ENCODE data around the gene XYLT1. TPM values are rescaled to one million over a fixed set of nuclear protein-coding genes. Genes with fewer than 3 reads are reported as not detected.

The XYLT1 gene
- total and polyA plus RNA-seq, 2 of the 4 experiments (the other 2 are of a cell fraction) = 9.0 to 12.7 TPM

- H4K8ac ChIP-seq (ENCODE audit: low read depth in 2 of 2, low read length in 2 of 2) = no peak overlapping the region
- H3K56ac ChIP-seq (ENCODE audit: extremely low read depth, insufficient read depth, low read length) = no peak overlapping the region
- no peaks in the 10 kb centered on the region for H3K36me3 ChIP-seq (ENCODE audit: control insufficient read depth, insufficient read depth, low read length)
- no peak overlapping the region for H2BK15ac ChIP-seq (ENCODE audit: low read depth, low read length)
- intact Hi-C loops (cut with micrococcal nuclease) (no loop called here), dilution Hi-C loops (cut with HindIII; ENCODE audit: low sequenced_read_pairs, unreplicated experiment) (no loop called here), in situ Hi-C loops (cut with MboI; ENCODE audit: low sequenced_read_pairs) (no loop called here)
- H4K20me1 ChIP-seq (ENCODE audit: insufficient read depth, low read length) = 0 out of 2 replicates have a peak, but pooled peaks cover 4% of the 10 kb centered on the region
- H3K4me3 ChIP-seq (ENCODE audit: insufficient read depth, low read depth, low read length) = no peak overlapping the region
- BruUV-seq (replicated peaks) = no TSS peak
- H3K4me1 ChIP-seq (ENCODE audit: control insufficient read depth, insufficient read depth, low read length) = no peaks in the 10 kb centered on the region
- peaks cover 0 to 10% of the 10 kb centered on the region in 2 experiments; a peak in 1 of 4 replicates for H3K79me1 ChIP-seq (ENCODE audit: low read depth in 1 of 2, low read length in 2 of 2)
- no peak overlapping the region for H3K18ac ChIP-seq (ENCODE audit: low read depth, low read length)
- ChIA-PET CTCF (interaction anchor here (1.0 kb wide), 1 partner anchor 11 kb away, joined by 4 read pairs; no protein-coding TSS in a partner anchor), POLR2A (ENCODE audit: unreplicated experiment) (no interaction called here)
- H3K23ac ChIP-seq (ENCODE audit: low read depth, low read length) = no peak overlapping the region
- no peaks in the 10 kb centered on the region for H3K9me1 ChIP-seq (ENCODE audit: insufficient read depth, low read length)
- no peak overlapping the region for H2AFZ ChIP-seq (replicated peaks; ENCODE audit: low read length, poor library complexity)
- no peak overlapping the region for H3K27ac ChIP-seq (ENCODE audit: insufficient read depth, low read length)
- H3K9me3 ChIP-seq (ENCODE audit: control insufficient read depth, insufficient read depth, low read length) = no peaks in the 10 kb centered on the region
- no peak for TF ChIP-seq NFE2L2 (IDR thresholded peaks at IDR 0.05; ENCODE audit: low read depth, low read length)
- no peak for TF ChIP-seq CTCF (conservative IDR thresholded peaks at IDR 0.05; ENCODE audit: low read depth, low read length)
- no peak for TF ChIP-seq SMC3 (IDR thresholded peaks at IDR 0.05; ENCODE audit: low read depth, low read length)
- TF ChIP-seq ELK1 (IDR thresholded peaks at IDR 0.05; ENCODE audit: borderline replicate concordance, low read depth, low read length) = no peak
- no peak for TF ChIP-seq BHLHE40 (IDR thresholded peaks at IDR 0.05; ENCODE audit: low read depth, low read length)
- no peak for TF ChIP-seq USF2 (IDR thresholded peaks at IDR 0.05; ENCODE audit: low read depth, low read length)
- no peak for TF ChIP-seq MAZ (IDR thresholded peaks at IDR 0.05; ENCODE audit: borderline replicate concordance, low read depth, low read length)
- no peak for TF ChIP-seq MXI1 (IDR thresholded peaks at IDR 0.05; ENCODE audit: borderline replicate concordance, low read depth, low read length)
- TF ChIP-seq FOS (IDR thresholded peaks at IDR 0.05; ENCODE audit: low read depth, low read length) = no peak
- no peak for TF ChIP-seq MAFK (IDR thresholded peaks at IDR 0.05; ENCODE audit: low read depth, low read length)
- no peak for TF ChIP-seq RFX5 (IDR thresholded peaks at IDR 0.05; ENCODE audit: low read depth, low read length)
- TF ChIP-seq RCOR1 (IDR thresholded peaks at IDR 0.05; ENCODE audit: insufficient replicate concordance, low read length) = no peak
- TF ChIP-seq POLR2A (IDR thresholded peaks at IDR 0.05; ENCODE audit: low read depth, low read length) = no peak
- TF ChIP-seq CEBPB (IDR thresholded peaks at IDR 0.05; ENCODE audit: low read depth, low read length) = no peak
- no peak overlapping the region for H2BK120ac ChIP-seq (ENCODE audit: low read depth, low read length)
- H3K27me3 ChIP-seq (ENCODE audit: control insufficient read depth, insufficient read depth, low read length) = no peaks in the 10 kb centered on the region
- WGBS, 2 experiments (ENCODE audit: extremely low coverage in 2 of 2, insufficient read length in 1 of 2) = no CpG with 5 or more reads among the region's 6 CpGs
- H4K5ac ChIP-seq (ENCODE audit: low read depth, low read length) = no peak overlapping the region
- no peak overlapping the region for H3K14ac ChIP-seq (replicated peaks; ENCODE audit: low read depth, low read length)
- DNase-seq = no peak
- H2BK20ac ChIP-seq (ENCODE audit: low read depth, low read length) = no peak overlapping the region
- no peak overlapping the region for H2AK5ac ChIP-seq (ENCODE audit: low read depth, low read length)
- H3K4ac ChIP-seq (ENCODE audit: low read depth, low read length) = no peak overlapping the region
- H2AK9ac ChIP-seq (replicated peaks; ENCODE audit: low read depth, low read length, poor library complexity) = no peak overlapping the region
- H2BK5ac ChIP-seq (ENCODE audit: low read depth, low read length, poor library complexity, severe bottlenecking) = no peak overlapping the region
- no peak overlapping the region for H3K4me2 ChIP-seq (ENCODE audit: low read depth, low read length)
- ATAC-seq (ENCODE audit: low read depth) = no peak
- no peak overlapping the region for H4K91ac ChIP-seq (ENCODE audit: insufficient read depth, low read depth, low read length)
- H3K9ac ChIP-seq (ENCODE audit: low read depth, low read length) = no peak overlapping the region
Measured at GRCh38 chr16:17351441-17352035, 119.2 kb downstream of the XYLT1 start.
